GM20000 (cell line): ENCODE results near the gene JMJD1C.

ENCODE experiments used
- DNase-seq: peaks from one replicate; pipeline ENCODE4 v3.0.0; 2012; ENCODE audit warnings: low spot score
- TF ChIP-seq, protein P1 (sequence below): IDR thresholded peaks from 2 replicates; pipeline ENCODE4 v1.5.1; 2012; ENCODE audit warnings: mild to moderate bottlenecking, control low read depth; ENCODE audit errors: extremely low read depth, missing control alignments

Gene JMJD1C

GRCh38 chr10:63281967-63282366 is 183.8 kb downstream of the JMJD1C start:
- no peak for DNase-seq
- TF ChIP-seq, protein P1, sequence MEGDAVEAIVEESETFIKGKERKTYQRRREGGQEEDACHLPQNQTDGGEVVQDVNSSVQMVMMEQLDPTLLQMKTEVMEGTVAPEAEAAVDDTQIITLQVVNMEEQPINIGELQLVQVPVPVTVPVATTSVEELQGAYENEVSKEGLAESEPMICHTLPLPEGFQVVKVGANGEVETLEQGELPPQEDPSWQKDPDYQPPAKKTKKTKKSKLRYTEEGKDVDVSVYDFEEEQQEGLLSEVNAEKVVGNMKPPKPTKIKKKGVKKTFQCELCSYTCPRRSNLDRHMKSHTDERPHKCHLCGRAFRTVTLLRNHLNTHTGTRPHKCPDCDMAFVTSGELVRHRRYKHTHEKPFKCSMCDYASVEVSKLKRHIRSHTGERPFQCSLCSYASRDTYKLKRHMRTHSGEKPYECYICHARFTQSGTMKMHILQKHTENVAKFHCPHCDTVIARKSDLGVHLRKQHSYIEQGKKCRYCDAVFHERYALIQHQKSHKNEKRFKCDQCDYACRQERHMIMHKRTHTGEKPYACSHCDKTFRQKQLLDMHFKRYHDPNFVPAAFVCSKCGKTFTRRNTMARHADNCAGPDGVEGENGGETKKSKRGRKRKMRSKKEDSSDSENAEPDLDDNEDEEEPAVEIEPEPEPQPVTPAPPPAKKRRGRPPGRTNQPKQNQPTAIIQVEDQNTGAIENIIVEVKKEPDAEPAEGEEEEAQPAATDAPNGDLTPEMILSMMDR: no peak

DNA sequence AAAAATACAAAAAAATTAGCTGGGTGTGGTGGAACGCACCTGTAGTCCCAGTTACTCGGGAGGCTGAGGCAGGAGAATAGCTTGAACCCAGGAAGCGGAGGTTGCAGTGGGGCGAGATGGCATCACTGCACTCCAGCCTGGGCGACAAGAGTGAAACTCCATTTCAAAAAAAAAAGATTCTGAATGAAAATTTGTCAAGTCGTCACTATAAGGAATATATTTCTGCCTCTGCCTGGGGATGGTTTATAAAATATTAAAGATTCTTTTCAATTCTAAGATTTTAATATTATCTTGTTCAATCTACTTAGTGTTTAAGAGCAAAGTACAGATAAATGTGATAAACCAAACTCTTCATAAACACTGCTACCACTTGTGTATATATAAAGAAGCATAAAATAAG is 185.4 kb downstream of the JMJD1C start:
- TF ChIP-seq, protein P1: no peak
- no peak for DNase-seq

GRCh38 chr10:63275094-63275493 is 190.7 kb downstream of the JMJD1C start:
- no peak for DNase-seq
- TF ChIP-seq, protein P1: no peak

DNA sequence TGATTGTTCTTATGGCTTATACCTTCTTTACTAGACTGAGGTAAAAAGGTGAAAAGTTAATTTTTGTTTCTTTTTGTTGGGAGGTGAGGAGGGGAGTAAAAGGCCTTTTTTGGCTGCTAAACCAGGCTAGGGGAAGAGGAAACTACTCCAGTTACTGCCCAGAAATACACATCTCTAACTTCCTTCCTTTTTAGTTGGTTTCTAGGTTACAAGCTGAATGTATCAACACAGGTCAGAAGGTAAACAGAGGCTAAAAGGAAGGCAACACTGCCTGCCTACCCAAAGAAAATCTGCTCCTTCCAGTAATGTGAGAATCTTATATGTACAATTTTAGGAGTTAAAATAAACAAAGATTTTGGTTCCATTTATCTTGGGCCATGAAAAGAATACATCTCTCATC is 192.2 kb downstream of the JMJD1C start:
- DNase-seq: no peak

GRCh38 chr10:63268798-63269503 is 196.8 kb downstream of the JMJD1C start:
- TF ChIP-seq, protein P1: no peak

More for the DNA sequence above, 192.2 kb downstream of the JMJD1C start:
- TF ChIP-seq, protein P1: no peak

DNA sequence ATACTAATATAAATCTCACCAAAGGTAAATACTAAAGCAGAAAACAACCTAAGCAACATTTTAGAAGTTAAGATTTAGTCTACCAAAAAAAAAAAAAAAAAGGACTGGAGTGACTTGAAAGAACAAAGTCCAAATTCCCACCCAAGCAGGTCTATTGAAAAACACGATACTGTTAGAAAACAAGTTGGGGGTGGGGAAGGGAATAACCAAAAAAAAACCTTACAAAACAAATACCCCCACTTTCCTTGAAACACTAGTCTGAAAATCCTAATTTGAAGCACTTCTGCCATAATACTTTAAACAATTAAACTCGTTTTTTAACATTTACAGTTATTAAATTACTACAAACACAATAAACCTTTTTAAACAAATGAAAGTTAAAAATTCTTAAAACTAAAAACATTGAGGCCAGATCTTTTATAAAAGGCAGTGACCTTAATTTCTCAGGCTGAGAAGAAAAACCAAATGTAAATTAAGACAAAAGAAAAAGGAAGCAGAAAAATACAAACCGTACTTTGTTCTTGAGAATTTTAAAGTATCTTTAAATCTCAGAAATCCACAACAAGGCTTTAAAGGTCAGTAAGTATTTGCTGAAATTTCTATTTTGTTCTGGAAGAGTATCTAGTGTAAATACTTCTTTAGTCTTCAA is 197.5 kb downstream of the JMJD1C start:
- DNase-seq: no peak
- TF ChIP-seq, protein P1: no peak

More at GRCh38 chr10:63268798-63269503, 196.8 kb downstream of the JMJD1C start:
- DNase-seq: peak; percentile 73

GRCh38 chr10:63267414-63268148 is 198.2 kb downstream of the JMJD1C start:
- no peak for DNase-seq

More at GRCh38 chr10:63267414-63268148, 198.2 kb downstream of the JMJD1C start:
- TF ChIP-seq, protein P1: no peak
